ENCODE data around the gene CEPT1.

DNA sequence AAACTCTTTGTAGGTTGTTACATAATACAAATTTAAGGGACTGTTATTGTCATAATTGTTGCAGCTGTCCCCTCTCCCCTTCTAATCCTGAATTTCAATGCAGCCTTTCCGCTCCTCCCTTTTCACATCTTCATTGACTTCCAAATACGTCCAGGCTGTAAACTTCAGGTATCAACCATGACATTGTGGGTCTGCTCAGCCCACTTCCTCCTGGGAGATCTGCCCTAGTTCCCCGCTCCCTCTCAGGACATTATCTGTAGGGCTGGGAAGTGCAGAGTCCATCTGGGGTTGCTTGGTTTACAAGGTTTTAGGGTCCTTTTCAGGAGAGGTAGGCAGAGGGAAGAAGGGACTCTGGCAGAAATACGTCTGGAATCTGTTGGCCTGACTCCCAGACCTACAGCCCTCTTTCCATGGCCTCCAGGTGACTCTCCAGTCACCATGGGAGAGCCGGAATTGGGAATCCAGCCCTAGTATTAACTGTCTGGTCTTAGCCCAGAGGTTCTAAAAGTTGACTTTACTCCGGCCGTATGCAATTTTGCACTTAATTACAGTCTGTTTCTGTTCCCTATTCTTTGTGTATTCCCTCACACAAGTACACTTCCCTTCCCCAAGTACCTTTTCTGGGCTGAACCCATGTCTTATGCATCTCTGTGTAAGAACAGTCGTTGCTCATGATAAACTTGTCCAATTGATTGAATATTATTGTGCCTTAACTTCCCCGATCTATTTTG is 65.1 kb downstream of the CEPT1 start:
- TF ChIP-seq, protein P1, sequence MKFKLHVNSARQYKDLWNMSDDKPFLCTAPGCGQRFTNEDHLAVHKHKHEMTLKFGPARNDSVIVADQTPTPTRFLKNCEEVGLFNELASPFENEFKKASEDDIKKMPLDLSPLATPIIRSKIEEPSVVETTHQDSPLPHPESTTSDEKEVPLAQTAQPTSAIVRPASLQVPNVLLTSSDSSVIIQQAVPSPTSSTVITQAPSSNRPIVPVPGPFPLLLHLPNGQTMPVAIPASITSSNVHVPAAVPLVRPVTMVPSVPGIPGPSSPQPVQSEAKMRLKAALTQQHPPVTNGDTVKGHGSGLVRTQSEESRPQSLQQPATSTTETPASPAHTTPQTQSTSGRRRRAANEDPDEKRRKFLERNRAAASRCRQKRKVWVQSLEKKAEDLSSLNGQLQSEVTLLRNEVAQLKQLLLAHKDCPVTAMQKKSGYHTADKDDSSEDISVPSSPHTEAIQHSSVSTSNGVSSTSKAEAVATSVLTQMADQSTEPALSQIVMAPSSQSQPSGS (CRISPR knock-in tag; IDR thresholded peaks at IDR 0.05; ENCODE audit: borderline replicate concordance, low read depth) = no peak
- TF ChIP-seq, protein P2, sequence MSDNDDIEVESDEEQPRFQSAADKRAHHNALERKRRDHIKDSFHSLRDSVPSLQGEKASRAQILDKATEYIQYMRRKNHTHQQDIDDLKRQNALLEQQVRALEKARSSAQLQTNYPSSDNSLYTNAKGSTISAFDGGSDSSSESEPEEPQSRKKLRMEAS (CRISPR knock-in tag; IDR thresholded peaks at IDR 0.05) = no peak
- TF ChIP-seq SMAD4 (CRISPR knock-in tag; IDR thresholded peaks at IDR 0.05) = no peak
- TF ChIP-seq, protein P3, sequence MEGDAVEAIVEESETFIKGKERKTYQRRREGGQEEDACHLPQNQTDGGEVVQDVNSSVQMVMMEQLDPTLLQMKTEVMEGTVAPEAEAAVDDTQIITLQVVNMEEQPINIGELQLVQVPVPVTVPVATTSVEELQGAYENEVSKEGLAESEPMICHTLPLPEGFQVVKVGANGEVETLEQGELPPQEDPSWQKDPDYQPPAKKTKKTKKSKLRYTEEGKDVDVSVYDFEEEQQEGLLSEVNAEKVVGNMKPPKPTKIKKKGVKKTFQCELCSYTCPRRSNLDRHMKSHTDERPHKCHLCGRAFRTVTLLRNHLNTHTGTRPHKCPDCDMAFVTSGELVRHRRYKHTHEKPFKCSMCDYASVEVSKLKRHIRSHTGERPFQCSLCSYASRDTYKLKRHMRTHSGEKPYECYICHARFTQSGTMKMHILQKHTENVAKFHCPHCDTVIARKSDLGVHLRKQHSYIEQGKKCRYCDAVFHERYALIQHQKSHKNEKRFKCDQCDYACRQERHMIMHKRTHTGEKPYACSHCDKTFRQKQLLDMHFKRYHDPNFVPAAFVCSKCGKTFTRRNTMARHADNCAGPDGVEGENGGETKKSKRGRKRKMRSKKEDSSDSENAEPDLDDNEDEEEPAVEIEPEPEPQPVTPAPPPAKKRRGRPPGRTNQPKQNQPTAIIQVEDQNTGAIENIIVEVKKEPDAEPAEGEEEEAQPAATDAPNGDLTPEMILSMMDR (IDR thresholded peaks at IDR 0.05) = no peak
- no peak for TF ChIP-seq CBFB (CRISPR knock-in tag; IDR thresholded peaks at IDR 0.05; ENCODE audit: low read depth)
- TF ChIP-seq, protein P4, sequence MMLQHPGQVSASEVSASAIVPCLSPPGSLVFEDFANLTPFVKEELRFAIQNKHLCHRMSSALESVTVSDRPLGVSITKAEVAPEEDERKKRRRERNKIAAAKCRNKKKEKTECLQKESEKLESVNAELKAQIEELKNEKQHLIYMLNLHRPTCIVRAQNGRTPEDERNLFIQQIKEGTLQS (CRISPR knock-in tag; conservative IDR thresholded peaks at IDR 0.05) = no peak
- TF ChIP-seq, protein P5, sequence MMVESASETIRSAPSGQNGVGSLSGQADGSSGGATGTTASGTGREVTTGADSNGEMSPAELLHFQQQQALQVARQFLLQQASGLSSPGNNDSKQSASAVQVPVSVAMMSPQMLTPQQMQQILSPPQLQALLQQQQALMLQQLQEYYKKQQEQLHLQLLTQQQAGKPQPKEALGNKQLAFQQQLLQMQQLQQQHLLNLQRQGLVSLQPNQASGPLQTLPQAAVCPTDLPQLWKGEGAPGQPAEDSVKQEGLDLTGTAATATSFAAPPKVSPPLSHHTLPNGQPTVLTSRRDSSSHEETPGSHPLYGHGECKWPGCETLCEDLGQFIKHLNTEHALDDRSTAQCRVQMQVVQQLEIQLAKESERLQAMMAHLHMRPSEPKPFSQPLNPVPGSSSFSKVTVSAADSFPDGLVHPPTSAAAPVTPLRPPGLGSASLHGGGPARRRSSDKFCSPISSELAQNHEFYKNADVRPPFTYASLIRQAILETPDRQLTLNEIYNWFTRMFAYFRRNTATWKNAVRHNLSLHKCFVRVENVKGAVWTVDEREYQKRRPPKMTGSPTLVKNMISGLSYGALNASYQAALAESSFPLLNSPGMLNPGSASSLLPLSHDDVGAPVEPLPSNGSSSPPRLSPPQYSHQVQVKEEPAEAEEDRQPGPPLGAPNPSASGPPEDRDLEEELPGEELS (CRISPR knock-in tag; IDR thresholded peaks at IDR 0.05) = no peak
- TF ChIP-seq, protein P6, sequence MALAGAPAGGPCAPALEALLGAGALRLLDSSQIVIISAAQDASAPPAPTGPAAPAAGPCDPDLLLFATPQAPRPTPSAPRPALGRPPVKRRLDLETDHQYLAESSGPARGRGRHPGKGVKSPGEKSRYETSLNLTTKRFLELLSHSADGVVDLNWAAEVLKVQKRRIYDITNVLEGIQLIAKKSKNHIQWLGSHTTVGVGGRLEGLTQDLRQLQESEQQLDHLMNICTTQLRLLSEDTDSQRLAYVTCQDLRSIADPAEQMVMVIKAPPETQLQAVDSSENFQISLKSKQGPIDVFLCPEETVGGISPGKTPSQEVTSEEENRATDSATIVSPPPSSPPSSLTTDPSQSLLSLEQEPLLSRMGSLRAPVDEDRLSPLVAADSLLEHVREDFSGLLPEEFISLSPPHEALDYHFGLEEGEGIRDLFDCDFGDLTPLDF (CRISPR knock-in tag; IDR thresholded peaks at IDR 0.05) = no peak
- TF ChIP-seq CREB1 (CRISPR knock-in tag; IDR thresholded peaks at IDR 0.05) = no peak
- TF ChIP-seq, protein P7, sequence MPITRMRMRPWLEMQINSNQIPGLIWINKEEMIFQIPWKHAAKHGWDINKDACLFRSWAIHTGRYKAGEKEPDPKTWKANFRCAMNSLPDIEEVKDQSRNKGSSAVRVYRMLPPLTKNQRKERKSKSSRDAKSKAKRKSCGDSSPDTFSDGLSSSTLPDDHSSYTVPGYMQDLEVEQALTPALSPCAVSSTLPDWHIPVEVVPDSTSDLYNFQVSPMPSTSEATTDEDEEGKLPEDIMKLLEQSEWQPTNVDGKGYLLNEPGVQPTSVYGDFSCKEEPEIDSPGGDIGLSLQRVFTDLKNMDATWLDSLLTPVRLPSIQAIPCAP (CRISPR knock-in tag; IDR thresholded peaks at IDR 0.05) = no peak
